ENCODE measurements around the gene HHAT.

DNA sequence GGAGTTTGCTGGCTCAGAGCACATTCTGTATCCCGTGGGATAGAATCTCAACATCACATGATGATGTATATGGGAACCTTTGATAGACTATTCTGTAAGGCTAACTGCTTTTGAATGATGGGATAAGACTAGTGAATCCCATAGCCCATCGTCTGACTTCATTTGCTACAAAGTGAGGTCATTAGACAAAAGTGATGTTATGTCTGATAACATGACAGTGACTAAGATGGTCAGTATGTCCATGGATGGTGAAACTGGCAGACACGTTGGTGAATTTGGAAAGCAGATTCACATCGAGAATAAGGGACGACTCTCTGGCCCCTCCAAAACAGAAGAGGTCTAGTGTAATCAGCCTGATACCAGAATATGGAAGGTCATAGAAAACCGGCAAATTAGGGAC, 108.4 kb downstream of the HHAT start:
- TF ChIP-seq GATA2 (IDR thresholded peaks at IDR 0.05; ENCODE audit: low read depth, low read length) (no peak), GATA3 (IDR thresholded peaks at IDR 0.05; ENCODE audit: low read depth, low read length) (no peak)

Measured in SH-SY5Y (cell line).